A549 treated with DMSO at 1 μM for 4 hours (cell line): ENCODE measurements around the gene IRF5. TPM values are rescaled to one million over a fixed set of nuclear protein-coding genes. Genes with fewer than 3 reads are reported as not detected.

Experiments
- total RNA-seq: library from RNA; stranded (reverse); fragments of 200-300 nt; extraction: Qiagen RNA extraction; gene quantifications from 5 replicates; pipeline ENCODE4 v1.2.3, GENCODE V29; 2022; ENCODE audit warnings: low read depth

The IRF5 gene
- total RNA-seq, result 12.8 to 17.4 TPM (median 14.7 TPM) in 5 replicates

GRCh38 chr7:128937647-128938543 is at the start of gene IRF5:
Gene IRF5 (plus strand): TSS chr7:128937927. CDS start chr7:128942082, 4,155 bp downstream.

GRCh38 chr7:128910569-128910945 is 27.2 kb upstream of the IRF5 start, which contains the start of gene KCP:
Gene KCP (minus strand): TSS chr7:128910709. CDS start chr7:128910676, 33 bp downstream.

Other genes starting within 250 kb of the IRF5 start
- gene CALU, start 198.6 kb upstream of the IRF5 start, total RNA-seq, result 132 to 203 TPM (median 166 TPM) in 5 replicates
- not detected in 5 replicates for gene OPN1SW, start 162.1 kb upstream of the IRF5 start, total RNA-seq
- 1.8 to 3.0 TPM (median 2.5 TPM) in 5 replicates for gene CCDC136, start 146.0 kb upstream of the IRF5 start, total RNA-seq
- gene FLNC, start 107.5 kb upstream of the IRF5 start, total RNA-seq, result 4.9 to 7.3 TPM (median 5.9 TPM) in 5 replicates
- 230 to 302 TPM (median 244 TPM) in 5 replicates for gene ATP6V1F, start 75.1 kb upstream of the IRF5 start, total RNA-seq
- gene KCP, start 27.2 kb upstream of the IRF5 start, total RNA-seq, result 0.08 to 0.31 TPM (median 0.17 TPM) in 5 replicates
- gene TNPO3, start 117.2 kb downstream of the IRF5 start, total RNA-seq, result 43.0 to 48.7 TPM (median 45.8 TPM) in 5 replicates
- gene TSPAN33, start 206.8 kb downstream of the IRF5 start, total RNA-seq, result 4.6 to 6.8 TPM (median 6.1 TPM) in 5 replicates